ENCODE measurements around the gene HPSE2. TPM values are rescaled to one million over a fixed set of nuclear protein-coding genes. Genes with fewer than 3 reads are reported as not detected.

Gene HPSE2
- total and polyA plus RNA-seq, 8 donors: 0.04 to 1.1 (median 0.05) TPM; not detected in 5

GRCh38 chr10:98492763-98493162 lies 742.9 kb downstream of the HPSE2 start:
- WGBS, 2 donors: 32 to 63% methylated on average over 1 of the region's 1 CpG
- Histone ChIP-seq H3K4me1 (no peaks in the 10 kb centered on the region), H3K4me3 (no peak overlapping the region), H3K9me3 (no peaks in the 10 kb centered on the region), H3K36me3 (no peaks in the 10 kb centered on the region), H3K27ac (no peak overlapping the region), H3K27me3 (no peaks in the 10 kb centered on the region)
- TF ChIP-seq, protein P1, sequence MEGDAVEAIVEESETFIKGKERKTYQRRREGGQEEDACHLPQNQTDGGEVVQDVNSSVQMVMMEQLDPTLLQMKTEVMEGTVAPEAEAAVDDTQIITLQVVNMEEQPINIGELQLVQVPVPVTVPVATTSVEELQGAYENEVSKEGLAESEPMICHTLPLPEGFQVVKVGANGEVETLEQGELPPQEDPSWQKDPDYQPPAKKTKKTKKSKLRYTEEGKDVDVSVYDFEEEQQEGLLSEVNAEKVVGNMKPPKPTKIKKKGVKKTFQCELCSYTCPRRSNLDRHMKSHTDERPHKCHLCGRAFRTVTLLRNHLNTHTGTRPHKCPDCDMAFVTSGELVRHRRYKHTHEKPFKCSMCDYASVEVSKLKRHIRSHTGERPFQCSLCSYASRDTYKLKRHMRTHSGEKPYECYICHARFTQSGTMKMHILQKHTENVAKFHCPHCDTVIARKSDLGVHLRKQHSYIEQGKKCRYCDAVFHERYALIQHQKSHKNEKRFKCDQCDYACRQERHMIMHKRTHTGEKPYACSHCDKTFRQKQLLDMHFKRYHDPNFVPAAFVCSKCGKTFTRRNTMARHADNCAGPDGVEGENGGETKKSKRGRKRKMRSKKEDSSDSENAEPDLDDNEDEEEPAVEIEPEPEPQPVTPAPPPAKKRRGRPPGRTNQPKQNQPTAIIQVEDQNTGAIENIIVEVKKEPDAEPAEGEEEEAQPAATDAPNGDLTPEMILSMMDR (IDR thresholded peaks at IDR 0.05): no peak
- ATAC-seq (no peak), FAIRE-seq (no peak), DNase-seq (no peak)
- intact Hi-C loops (cut with DNase I): no loop called here

GRCh38 chr10:98489561-98490481 lies 745.8 kb downstream of the HPSE2 start:
- H3K27ac ChIP-seq: no peak overlapping the region
- DNase-seq (no peak), FAIRE-seq (no peak), ATAC-seq (no peak)
- H3K9me3 ChIP-seq: no peaks in the 10 kb centered on the region
- H3K27me3 ChIP-seq: no peaks in the 10 kb centered on the region
- H3K4me3 ChIP-seq: no peak overlapping the region
- H3K36me3 ChIP-seq: no peaks in the 10 kb centered on the region
- TF ChIP-seq, protein P1 (IDR thresholded peaks at IDR 0.05): no peak
- no peaks in the 10 kb centered on the region for H3K4me1 ChIP-seq
- intact Hi-C loops (cut with DNase I): no loop called here
- 68 to 78% methylated on average over 13 of the region's 13 CpGs for WGBS, 2 donors

DNA sequence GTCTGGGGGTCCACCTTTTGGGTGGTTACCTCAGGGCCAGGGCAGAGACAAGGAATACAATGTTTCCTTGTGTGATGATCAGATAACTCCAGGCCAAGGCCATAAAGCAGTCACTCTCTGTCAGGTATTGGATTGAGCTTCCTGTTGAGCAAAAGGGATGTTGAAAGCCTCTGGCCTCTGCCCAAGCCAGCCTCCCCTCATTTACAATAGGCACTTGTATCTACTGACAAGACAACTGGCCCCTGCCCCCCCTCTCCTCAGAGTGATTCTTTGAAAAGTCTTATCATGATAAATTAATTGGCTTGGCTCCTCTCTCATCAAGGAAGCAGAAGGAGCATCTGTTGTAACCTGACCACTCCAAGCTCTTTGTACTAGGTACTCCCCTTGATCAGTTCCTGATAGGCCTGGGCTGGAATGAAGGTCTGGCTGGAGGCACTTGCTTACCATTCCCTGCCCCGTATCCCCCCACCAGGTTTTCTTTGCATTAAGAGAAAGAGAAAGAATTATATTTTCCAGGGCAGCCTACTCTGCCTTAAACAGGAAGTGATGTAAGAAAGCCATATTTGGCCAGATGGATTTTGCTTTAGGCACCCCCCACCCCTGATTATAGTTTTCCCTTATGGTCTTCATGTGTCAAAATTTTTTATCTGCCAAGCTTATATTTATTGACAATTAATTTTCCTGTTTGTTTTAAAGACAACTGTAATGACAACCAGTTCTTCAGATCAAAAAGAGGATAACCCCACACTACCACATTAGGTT lies 746.8 kb downstream of the HPSE2 start:
- DNase-seq (peak in 2 of 6 donors; percentile 19 to 20), FAIRE-seq (no peak), ATAC-seq (peak in 3 of 4 donors; percentile 45 to 78 (median 52))
- Histone ChIP-seq H3K27me3 (no peaks in the 10 kb centered on the region), H3K4me3 (no peak overlapping the region), H3K4me1 (no peaks in the 10 kb centered on the region), H3K27ac (no peak overlapping the region), H3K36me3 (no peaks in the 10 kb centered on the region), H3K9me3 (no peaks in the 10 kb centered on the region)
- intact Hi-C loops (cut with DNase I): no loop called here
- TF ChIP-seq, protein P1 (IDR thresholded peaks at IDR 0.05): no peak
- WGBS, 2 donors: 66 to 67% methylated on average over 1 of the region's 1 CpG

- DNase-seq: no peak
- Histone ChIP-seq H3K36me3 (no peaks in the 10 kb centered on the region), H3K27ac (no peak overlapping the region), H3K4me1 (no peaks in the 10 kb centered on the region), H3K9me3 (no peaks in the 10 kb centered on the region), H3K4me3 (no peak overlapping the region), H3K27me3 (no peaks in the 10 kb centered on the region)
- ATAC-seq: no peak
- TF ChIP-seq, protein P1 (IDR thresholded peaks at IDR 0.05): no peak
- intact Hi-C loops (cut with DNase I): no loop called here
- FAIRE-seq: no peak
- WGBS, 2 donors: 69 to 70% methylated on average over 3 of the region's 3 CpGs
These were observed 748.0 kb downstream of the HPSE2 start for GRCh38 chr10:98487649-98488048.

Data from pancreas (tissue), 10 donors.